ENCODE data around the gene IGSF21. TPM values are rescaled to one million over a fixed set of nuclear protein-coding genes. Genes with fewer than 3 reads are reported as not detected.

IGSF21 gene
- total RNA-seq, 1 experiment from 2014 or later, result 5.2 TPM

DNA sequence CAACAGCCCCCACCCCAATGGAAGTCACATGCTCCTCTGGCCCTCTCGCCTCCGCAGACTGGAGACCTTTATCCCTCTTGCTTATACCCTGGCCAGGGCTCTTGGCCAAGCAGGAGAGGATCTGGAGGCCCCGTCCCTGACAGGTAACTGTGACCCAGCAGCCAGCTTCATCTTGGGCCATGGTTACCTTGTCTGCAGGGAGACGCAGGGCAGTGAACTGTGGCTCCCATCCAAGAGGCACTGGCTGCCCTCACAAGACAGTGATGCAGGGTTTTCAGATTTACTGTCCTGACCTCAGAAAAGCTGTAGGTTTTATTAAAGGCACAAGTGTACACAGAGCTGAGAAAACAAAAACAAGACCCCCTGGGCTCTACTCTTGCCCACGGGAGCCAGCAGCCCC lies 276.5 kb downstream of the IGSF21 start:
- no CpG with 5 or more reads among the region's 5 CpGs for WGBS (ENCODE audit: extremely low coverage, insufficient read length, low lambda C conversion rate)
- H3K27ac Mint-ChIP-seq, result no peak overlapping the region
- peaks cover 3% of the 10 kb centered on the region; the same call in 1 of the 2 replicates for H3K4me1 ChIP-seq (ENCODE audit: insufficient read depth, low read length)
- H3K79me2 ChIP-seq (ENCODE audit: insufficient read depth, low read length), result no peaks in the 10 kb centered on the region
- H3K18ac ChIP-seq (ENCODE audit: insufficient read length, low read depth, low read length), result no peak overlapping the region
- TF ChIP-seq, protein P1, sequence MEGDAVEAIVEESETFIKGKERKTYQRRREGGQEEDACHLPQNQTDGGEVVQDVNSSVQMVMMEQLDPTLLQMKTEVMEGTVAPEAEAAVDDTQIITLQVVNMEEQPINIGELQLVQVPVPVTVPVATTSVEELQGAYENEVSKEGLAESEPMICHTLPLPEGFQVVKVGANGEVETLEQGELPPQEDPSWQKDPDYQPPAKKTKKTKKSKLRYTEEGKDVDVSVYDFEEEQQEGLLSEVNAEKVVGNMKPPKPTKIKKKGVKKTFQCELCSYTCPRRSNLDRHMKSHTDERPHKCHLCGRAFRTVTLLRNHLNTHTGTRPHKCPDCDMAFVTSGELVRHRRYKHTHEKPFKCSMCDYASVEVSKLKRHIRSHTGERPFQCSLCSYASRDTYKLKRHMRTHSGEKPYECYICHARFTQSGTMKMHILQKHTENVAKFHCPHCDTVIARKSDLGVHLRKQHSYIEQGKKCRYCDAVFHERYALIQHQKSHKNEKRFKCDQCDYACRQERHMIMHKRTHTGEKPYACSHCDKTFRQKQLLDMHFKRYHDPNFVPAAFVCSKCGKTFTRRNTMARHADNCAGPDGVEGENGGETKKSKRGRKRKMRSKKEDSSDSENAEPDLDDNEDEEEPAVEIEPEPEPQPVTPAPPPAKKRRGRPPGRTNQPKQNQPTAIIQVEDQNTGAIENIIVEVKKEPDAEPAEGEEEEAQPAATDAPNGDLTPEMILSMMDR (conservative IDR thresholded peaks at IDR 0.05), result no peak
- H2BK12ac ChIP-seq (ENCODE audit: insufficient read length, low read depth, low read length), result no peak overlapping the region
- peaks cover 5 to 20% (median 12%) of the 10 kb centered on the region in 3 experiments for H3K36me3 Mint-ChIP-seq (ENCODE audit: insufficient read depth in 1 of 3, low read depth in 3 of 3)
- no peak overlapping the region for H2AK5ac ChIP-seq (ENCODE audit: insufficient read length, low read length)
- H2BK120ac ChIP-seq (ENCODE audit: low read depth, low read length, poor library complexity, severe bottlenecking), result no peak overlapping the region
- H3K27me3 ChIP-seq (ENCODE audit: insufficient read depth, low read length), result no peaks in the 10 kb centered on the region
- H3K4me2 ChIP-seq (ENCODE audit: insufficient read depth, insufficient read length, low read length), result no peak overlapping the region
- no peak overlapping the region for H2AFZ ChIP-seq (ENCODE audit: low read length)
- H3K56ac ChIP-seq (ENCODE audit: insufficient read length, low read depth, low read length), result no peak overlapping the region
- H3K4me3 Mint-ChIP-seq, result no peak overlapping the region
- no peak overlapping the region for H3K27ac ChIP-seq (ENCODE audit: insufficient read length, low read depth, low read length)
- no peak overlapping the region for H2BK5ac ChIP-seq (ENCODE audit: insufficient read length, low read length)
- no peak overlapping the region for H4K8ac ChIP-seq (replicated peaks; ENCODE audit: insufficient read length, low read depth, low read length)
- no peak overlapping the region for H3K4ac ChIP-seq (ENCODE audit: low read depth, low read length)
- no peak overlapping the region for H3T11ph ChIP-seq (ENCODE audit: low read length)
- no peak overlapping the region for H3K14ac ChIP-seq (ENCODE audit: insufficient read depth, low read length)
- no peak overlapping the region for H3K23ac ChIP-seq (ENCODE audit: insufficient read length, low read depth, low read length)
- no peak overlapping the region for H3K9ac ChIP-seq (ENCODE audit: extremely low read depth, insufficient read length, low read length)
- H4K20me1 ChIP-seq (ENCODE audit: control insufficient read depth, insufficient read depth, insufficient read length), result no peaks in the 10 kb centered on the region
- H3K23me2 ChIP-seq (ENCODE audit: insufficient read length, low read depth, low read length, poor library complexity, severe bottlenecking), result no peaks in the 10 kb centered on the region
- no peak overlapping the region for H2BK20ac ChIP-seq (ENCODE audit: low read depth, low read length, poor library complexity, severe bottlenecking)
- H4K91ac ChIP-seq (ENCODE audit: insufficient read length, low read depth, low read length), result no peak overlapping the region
- no peak overlapping the region for H2BK15ac ChIP-seq (ENCODE audit: low read depth, low read length)
- no peak for DNase-seq
- H3K27me3 Mint-ChIP-seq (ENCODE audit: low read depth), result peaks cover 32% of the 10 kb centered on the region
- no peak overlapping the region for H4K5ac ChIP-seq (ENCODE audit: insufficient read length, low read depth, low read length)
- H3K9me3 ChIP-seq (ENCODE audit: control insufficient read depth, low read depth, low read length), result no peaks in the 10 kb centered on the region
- H3K79me1 ChIP-seq (ENCODE audit: insufficient read depth, low read depth, low read length, poor library complexity, severe bottlenecking), result no peaks in the 10 kb centered on the region
- H3K9me3 Mint-ChIP-seq, result peaks cover 11 to 17% of the 10 kb centered on the region in 2 experiments
- H3K4me1 Mint-ChIP-seq, result peaks cover 27 to 35% of the 10 kb centered on the region in 2 experiments

Measured in H9 (cell line).